Adrenal gland (tissue), 12 donors: ENCODE measurements around the gene UTP11. TPM values are rescaled to one million over a fixed set of nuclear protein-coding genes. Genes with fewer than 3 reads are reported as not detected.
A peak's percentile ranks its signal among the peaks of the same experiment; 100 is the strongest.

ENCODE experiments used
- DNase-seq, 7 donors: peaks; one replicate each; pipeline ENCODE4 v3.0.0-alpha.2; 2019 to 2020
- H3K27ac ChIP-seq, 5 donors: fragments of 200-600 bp; sonication (generic) in 4 of 5; 1 replicate in 3 of 5; 2 replicates in 2 of 5; pipeline versions ENCODE4 v1.5.1 to v1.8.0; 2016 to 2020; ENCODE audit warnings: mild to moderate bottlenecking in 1 of 5
- H3K27me3 ChIP-seq: fragments of 200-600 bp; 2 replicates; pipeline ENCODE4 v1.8.0; 2021
- H3K36me3 ChIP-seq, 2 donors: fragments of 200-600 bp; replicated peaks in 1 of 2; 1 replicate in 1 of 2; 2 replicates in 1 of 2; pipeline versions ENCODE4 v1.5.1 to v1.8.0; 2018 to 2022
- H3K4me1 ChIP-seq, 2 donors: fragments of 200-600 bp; replicated peaks in 1 of 2; 1 replicate in 1 of 2; 2 replicates in 1 of 2; pipeline versions ENCODE4 v1.5.1 to v1.8.0; 2018 to 2021
- H3K4me3 ChIP-seq, 4 donors: fragments of 200-600 bp; sonication (generic) in 3 of 4; one replicate each; pipeline ENCODE4 v1.5.1; 2016 to 2018
- H3K9me3 ChIP-seq, 3 donors: fragments of 200-600 bp; sonication (generic) in 1 of 3; replicated peaks in 1 of 3; 1 replicate in 2 of 3; 2 replicates in 1 of 3; pipeline versions ENCODE4 v1.5.1 to v1.8.0; 2016 to 2021
- CTCF ChIP-seq, 6 experiments: fragments of 450-650 bp in 4 of 6; fragments of 200-600 bp in 2 of 6; sonication (generic) in 1 of 6; IDR thresholded peaks; 1 replicate in 5 of 6; 2 replicates in 1 of 6; pipeline versions ENCODE4 v1.5.1 to v1.8.0; 2016 to 2021; ENCODE audit warnings: antibody characterized with exemption in 6 of 6, mild to moderate bottlenecking in 2 of 6, moderate library complexity in 1 of 6
- POLR2A ChIP-seq, 2 donors: fragments of 450-650 bp; IDR thresholded peaks; one replicate each; pipeline ENCODE4 v1.6.1; 2017; ENCODE audit warnings: antibody characterized with exemption in 2 of 2, mild to moderate bottlenecking in 2 of 2, moderate library complexity in 1 of 2
- WGBS, 4 donors: extraction: QIAGEN DNeasy Blood & Tissue Kit in 2 of 4; methylation state at CpG; one replicate each; pipeline versions ENCODE4 v1.1.5 to v1.1.7; 2013 to 2017; 5-methylcytosine and 5-hydroxymethylcytosine counted together
- intact Hi-C, 2 donors: fragments of 100-400 bp; cut with DNase I; formaldehyde crosslinking; loops; one replicate each; pipeline versions ENCODE4 v1.14.1 to v1.15.0; 2022 to 2023
- polyA plus RNA-seq, 3 donors: library from polyadenylated mRNA; stranded (reverse); fragments of 200-250 nt in 2 of 3; fragments of 350-450 nt in 1 of 3; fragmentation: Illumina TruSeq in 1 of 3; extraction: RNeasy Lipid Tissue Mini Kit (QIAGEN cat#74804) in 1 of 3; gene quantifications; one replicate each; pipeline ENCODE4 v1.2.3, GENCODE V29; 2013 to 2014
- total RNA-seq, 9 donors: library from RNA; depleted of rRNA in 4 of 9; stranded (reverse); fragments of >200 nt in 4 of 9; fragments of 120-200 nt in 1 of 9; fragmentation: NEBNext Ultra II Directional in 1 of 9; extraction: Animal tissue kit (Norgen Biotek cat#: 25700) in 1 of 9; gene quantifications; one replicate each; pipeline versions ENCODE4 v1.1.0 to v1.2.4, GENCODE V29; 2013 to 2023
- donor health status: healthy with polysubstance abuse.
- donor health status: Bipolar disorder and iron deficiency.
- donor health status: DM: yes; HTN: yes; CAD: no.
- donor health status: DM: no; HTN: no; CAD: no.
- donor health status: DM: no; HTN: no; CAD: no.
- donor health status: DM: yes; HTN: yes; CAD: no.

The UTP11 gene
- total and polyA plus RNA-seq, 12 donors = 16.0 to 133 (median 37.4) TPM

- Histone ChIP-seq H3K27ac (peak overlapping the region in 3 of 5 donors; percentile 36 to 80 (median 76)), H3K4me1 (peaks cover 18% of the 10 kb centered on the region in 2 donors), H3K9me3 (no peaks in the 10 kb centered on the region), H3K4me3 (peak overlapping the region in 3 of 4 donors; percentile 45 to 73 (median 54)), H3K36me3 (no peaks in the 10 kb centered on the region), H3K27me3 (no peaks in the 10 kb centered on the region)
- intact Hi-C loops = no loop called here
- peak in 3 of 7 donors; percentile 41 to 43 (median 43) for DNase-seq
- no peak for TF ChIP-seq CTCF (IDR thresholded peaks at IDR 0.05)
- TF ChIP-seq POLR2A (IDR thresholded peaks at IDR 0.05) = no peak
- 11 to 24% (median 17%) methylated on average over 18 to 34 of the region's 34 CpGs for WGBS, 4 donors
These were observed 35.1 kb downstream of the UTP11 start for GRCh38 chr1:38047603-38048141.

- WGBS, 4 donors = 58 to 72% (median 68%) methylated on average over 12 to 13 of the region's 13 CpGs
- Histone ChIP-seq H3K4me3 (no peak overlapping the region), H3K9me3 (no peaks in the 10 kb centered on the region), H3K27ac (no peak overlapping the region), H3K36me3 (no peaks in the 10 kb centered on the region), H3K27me3 (no peaks in the 10 kb centered on the region), H3K4me1 (peaks cover 6 to 9% of the 10 kb centered on the region in 2 donors)
- intact Hi-C loops = no loop called here
- DNase-seq = no peak
- TF ChIP-seq CTCF (IDR thresholded peaks at IDR 0.05) (no peak), POLR2A (IDR thresholded peaks at IDR 0.05) (no peak)
These were observed 38.0 kb downstream of the UTP11 start for GRCh38 chr1:38050397-38051078.

GRCh38 chr1:38051079-38051543 is 38.6 kb downstream of the UTP11 start:
- H3K27ac ChIP-seq = no peak overlapping the region
- intact Hi-C loops = no loop called here

More at GRCh38 chr1:38051079-38051543, 38.6 kb downstream of the UTP11 start:
- 76 to 85% (median 79%) methylated on average over 3 to 9 of the region's 9 CpGs for WGBS, 4 donors
- no peak for DNase-seq
- H3K36me3 ChIP-seq = no peaks in the 10 kb centered on the region
- peaks cover 5 to 6% of the 10 kb centered on the region in 2 donors for H3K4me1 ChIP-seq
- no peak overlapping the region for H3K4me3 ChIP-seq
- no peak for TF ChIP-seq POLR2A (IDR thresholded peaks at IDR 0.05)
- TF ChIP-seq CTCF (IDR thresholded peaks at IDR 0.05) = no peak
- no peaks in the 10 kb centered on the region for H3K9me3 ChIP-seq
- H3K27me3 ChIP-seq = no peaks in the 10 kb centered on the region
